SW480 (cell line): ENCODE data around the gene DNAJB12.

Experiments used
- DNase-seq: peaks from one replicate; pipeline ENCODE4 v3.0.0-alpha.2; 2016; ENCODE audit warnings: low spot score

DNAJB12 gene

GRCh38 chr10:72295330-72295910, 59.3 kb downstream of the DNAJB12 start:
- no peak for DNase-seq

- peak; percentile 59 for DNase-seq
These were observed 62.5 kb downstream of the DNAJB12 start for GRCh38 chr10:72292223-72292691.

- peak; percentile 45 for DNase-seq
These were observed 63.6 kb downstream of the DNAJB12 start for GRCh38 chr10:72291019-72291532.

- DNase-seq, result no peak
These were observed 68.7 kb downstream of the DNAJB12 start for GRCh38 chr10:72285972-72286521.

- DNase-seq, result no peak
These were observed 71.6 kb downstream of the DNAJB12 start for GRCh38 chr10:72283131-72283530.
